Activated naive CD4-positive, alpha-beta T cell treated with anti-CD3 and anti-CD28 coated beads for 36 hours (primary cell): ENCODE data around the gene MLEC. TPM values are rescaled to one million over a fixed set of nuclear protein-coding genes. Genes with fewer than 3 reads are reported as not detected.
A peak's percentile ranks its signal among the peaks of the same experiment; 100 is the strongest.
"Not testable (repeated sequence)": the region's sequence is repeated elsewhere in the genome, so short reads cannot be mapped to it uniquely, and the experiment has no call there.

Source experiments
- CTCF ChIA-PET: fragments of 350-600 bp; sonication (Branson Sonifier 250); formaldehyde crosslinking; loops from one replicate; lab custom pipeline; 2021; ENCODE audit warnings: antibody characterized with exemption; lab: Charles Lee
- DNase-seq: peaks from one replicate; pipeline ENCODE4 v3.0.0-alpha.2; 2020
- H3K27ac Mint-ChIP-seq: one replicate; pipeline ENCODE4 v1.8.0; 2021; ENCODE audit warnings: mild to moderate bottlenecking, mixed read lengths
- H3K27me3 Mint-ChIP-seq: one replicate; pipeline ENCODE4 v1.8.0; 2021; ENCODE audit warnings: low read depth, mixed read lengths
- H3K36me3 Mint-ChIP-seq: one replicate; pipeline ENCODE4 v1.8.0; 2021; ENCODE audit warnings: low read depth, mixed read lengths
- H3K4me1 Mint-ChIP-seq: one replicate; pipeline ENCODE4 v1.8.0; 2021; ENCODE audit warnings: low read depth, mixed read lengths
- H3K4me3 Mint-ChIP-seq: one replicate; pipeline ENCODE4 v1.8.0; 2021; ENCODE audit warnings: mild to moderate bottlenecking, moderate library complexity, mixed read lengths
- H3K9me3 Mint-ChIP-seq: one replicate; pipeline ENCODE4 v1.8.0; 2021; ENCODE audit warnings: mixed read lengths
- intact Hi-C: fragments of 100-400 bp; cut with micrococcal nuclease; formaldehyde crosslinking; loops from one replicate; pipeline ENCODE4 v1.15.1; 2023
- total RNA-seq, 2 experiments: library from RNA; stranded (reverse); gene quantifications; one replicate each; pipeline ENCODE4 v1.2.3, GENCODE V29; 2021

The MLEC gene
- total RNA-seq, 2 experiments from 2014 or later: 78.6 to 89.7 TPM

DNA sequence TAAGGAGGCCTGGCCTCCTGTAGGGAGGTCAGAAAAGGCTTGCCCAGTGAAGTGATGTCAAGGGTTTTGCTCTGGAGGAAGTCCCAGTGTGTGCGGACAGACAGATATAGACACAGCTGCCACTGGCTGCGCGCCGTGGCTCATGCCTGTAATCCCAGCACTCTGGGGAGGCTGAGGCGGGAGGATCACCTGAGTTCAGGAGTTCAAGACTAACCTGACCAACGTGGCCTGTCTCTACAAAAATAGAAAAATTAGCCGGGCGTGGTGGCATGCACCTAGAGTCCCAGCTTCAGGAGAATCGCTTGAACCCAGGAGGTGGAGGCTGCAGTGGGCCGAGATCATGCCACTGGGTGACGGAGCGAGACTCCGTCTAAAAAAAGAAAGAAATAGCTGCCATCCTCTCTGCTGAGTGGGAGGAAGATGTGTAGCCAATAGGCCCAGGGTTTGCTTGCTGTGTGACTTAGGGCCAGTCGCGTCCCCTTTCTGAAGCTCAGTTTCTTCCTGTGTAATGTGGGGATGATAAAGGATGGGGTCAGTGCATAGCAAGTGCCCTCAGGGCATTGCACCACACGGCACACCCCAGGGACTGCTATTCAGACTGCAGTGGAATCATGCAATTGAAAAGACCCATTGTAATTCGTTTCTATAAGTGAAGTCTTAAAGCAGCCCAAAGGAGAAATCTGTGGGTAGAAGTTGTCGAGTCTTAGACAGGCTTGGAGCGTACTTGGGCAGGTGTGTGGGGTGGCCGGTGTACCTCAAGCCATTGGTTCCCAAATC is 18.7 kb upstream of the MLEC start:
- Mint-ChIP-seq H3K27ac (no peak overlapping the region), H3K9me3 (no peaks in the 10 kb centered on the region), H3K4me1 (no peaks in the 10 kb centered on the region), H3K36me3 (no peaks in the 10 kb centered on the region), H3K27me3 (no peaks in the 10 kb centered on the region), H3K4me3 (no peak overlapping the region)
- CTCF ChIA-PET: interaction anchor here (0.6 to 1.7 kb wide), 3 partner anchors 19 to 64 kb away, joined by 3 to 5 read pairs (median 5); no protein-coding TSS in a partner anchor
- DNase-seq: no peak
- intact Hi-C loops: no loop called here

DNA sequence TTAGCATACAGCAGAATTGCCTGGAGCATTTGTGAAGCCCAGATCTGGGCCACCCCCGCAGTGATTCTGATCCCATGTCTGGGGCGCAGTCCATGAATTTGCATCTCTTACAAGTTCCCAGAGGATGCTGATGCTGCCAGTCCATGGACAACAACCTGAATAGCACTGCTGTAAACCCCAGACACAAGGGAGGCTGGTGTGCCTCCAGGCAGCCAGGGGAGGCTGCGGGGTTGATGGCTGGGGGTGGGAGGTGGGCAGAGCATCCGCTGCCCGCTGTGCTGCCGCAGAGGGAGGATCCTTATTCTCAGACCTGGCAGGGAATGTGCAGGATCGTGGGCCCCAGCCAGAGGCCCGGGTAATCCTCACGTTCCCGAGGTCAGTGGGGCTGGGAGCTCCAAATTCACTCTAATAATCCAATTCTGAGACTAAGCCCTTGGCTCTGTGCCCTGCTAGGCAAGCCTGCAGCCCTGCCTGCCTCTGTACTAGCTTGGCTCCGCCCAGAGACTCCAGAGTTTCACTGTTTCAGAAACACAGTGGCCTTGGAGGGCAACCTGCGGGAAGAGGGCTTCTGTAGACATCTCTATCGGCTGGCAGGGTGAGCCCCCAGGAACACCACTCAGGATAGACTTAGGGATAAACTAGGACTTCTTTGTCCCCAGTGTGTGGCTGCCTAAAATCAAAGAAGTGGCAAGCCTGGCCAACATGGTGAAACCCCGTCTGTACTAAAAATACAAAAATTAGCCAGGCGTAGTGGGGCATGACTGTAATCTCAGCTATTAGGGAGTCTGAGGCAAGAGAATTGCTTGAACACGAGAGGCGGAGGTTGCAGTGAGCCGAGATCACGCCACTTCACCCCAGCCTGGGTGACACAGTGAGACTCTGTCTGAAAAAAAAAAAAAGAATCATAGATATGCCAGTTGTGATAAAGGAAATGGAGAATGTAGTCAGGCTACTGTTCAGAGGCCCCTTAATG is 17.8 kb upstream of the MLEC start:
- CTCF ChIA-PET: interaction anchor here (0.6 to 1.7 kb wide), 3 partner anchors 20 to 239 kb away, joined by 5 to 9 read pairs (median 5); no protein-coding TSS in a partner anchor
- intact Hi-C loops: no loop called here
- Mint-ChIP-seq H3K4me1 (no peaks in the 10 kb centered on the region), H3K27ac (no peak overlapping the region), H3K36me3 (no peaks in the 10 kb centered on the region), H3K27me3 (no peaks in the 10 kb centered on the region), H3K9me3 (no peaks in the 10 kb centered on the region), H3K4me3 (no peak overlapping the region)
- DNase-seq: no peak

DNA sequence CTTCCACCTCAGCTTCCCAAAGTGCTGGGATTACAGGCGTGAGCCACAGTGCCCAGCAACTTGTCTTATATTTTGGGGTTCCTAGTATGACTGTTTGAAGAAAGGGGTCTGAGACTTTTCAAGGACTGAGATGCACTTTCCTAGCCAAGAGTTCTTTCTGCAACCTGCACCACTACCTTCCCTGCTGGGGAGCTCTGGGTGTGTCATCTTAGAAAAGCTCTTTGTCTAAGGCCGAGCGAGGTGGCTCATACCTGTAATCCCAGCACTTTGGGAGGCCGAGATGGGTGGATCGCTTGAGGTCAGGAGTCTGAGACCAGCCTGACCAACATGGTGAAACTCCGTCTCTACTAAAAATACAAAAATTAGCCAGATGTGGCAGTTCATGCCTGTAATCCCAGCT is 16.7 kb upstream of the MLEC start:
- H3K27me3 Mint-ChIP-seq, H3K27ac Mint-ChIP-seq, H3K4me3 Mint-ChIP-seq, DNase-seq, H3K4me1 Mint-ChIP-seq, intact Hi-C loops, H3K9me3 Mint-ChIP-seq, H3K36me3 Mint-ChIP-seq: not testable (repeated sequence)
- CTCF ChIA-PET: interaction anchor here (0.7 to 0.9 kb wide), 2 partner anchors 240 to 391 kb away, joined by 3 to 9 read pairs; no protein-coding TSS in a partner anchor

DNA sequence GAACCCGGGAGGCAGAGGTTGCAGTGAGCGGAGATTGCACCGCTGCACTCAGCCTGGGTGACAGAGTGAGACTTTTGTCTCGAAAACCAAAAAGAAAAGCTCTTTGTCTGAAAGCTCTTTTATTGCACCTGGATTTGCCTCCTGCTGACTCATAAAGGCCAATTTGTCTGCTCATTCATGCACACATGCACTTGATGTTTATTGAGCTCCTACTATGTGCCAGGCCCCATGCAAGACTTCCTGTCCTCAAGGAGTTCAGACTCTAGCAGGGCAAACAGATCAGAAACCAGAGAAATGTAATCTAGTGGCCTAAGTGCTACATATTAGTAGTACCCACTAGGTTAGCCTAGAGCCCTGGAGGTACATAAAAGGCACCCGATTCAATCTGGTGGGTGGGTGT is 16.3 kb upstream of the MLEC start:
- CTCF ChIA-PET: no interaction called here
- Mint-ChIP-seq H3K9me3 (no peaks in the 10 kb centered on the region), H3K36me3 (no peaks in the 10 kb centered on the region), H3K27me3 (no peaks in the 10 kb centered on the region), H3K4me3 (no peak overlapping the region), H3K4me1 (no peaks in the 10 kb centered on the region), H3K27ac (no peak overlapping the region)
- no peak for DNase-seq
- intact Hi-C loops: no loop called here

DNA sequence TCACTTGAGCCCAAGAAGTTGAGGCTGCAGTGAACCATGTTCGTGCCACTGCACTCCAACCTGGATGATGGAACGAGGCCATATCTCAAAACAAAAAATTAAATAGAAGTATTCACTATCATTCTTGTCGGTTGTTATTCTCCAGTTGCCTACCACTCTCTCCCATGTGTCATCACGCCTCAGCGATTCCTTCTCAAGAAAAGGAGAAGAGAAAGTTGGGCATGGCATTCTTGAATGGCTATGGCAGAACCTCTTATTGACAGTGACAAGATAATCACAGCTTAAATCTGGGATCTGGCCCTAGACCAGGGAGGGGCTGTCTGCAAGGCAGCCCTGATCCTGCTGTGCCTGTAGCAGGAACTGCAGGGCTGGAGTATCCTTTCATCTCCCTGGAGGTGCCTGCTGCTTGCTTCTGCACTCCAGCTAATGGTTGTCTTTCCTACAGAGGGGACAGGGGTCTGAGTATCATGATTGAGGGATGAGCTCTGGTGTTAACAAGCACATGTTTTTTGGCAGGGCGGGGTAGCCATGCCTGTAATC is 12.8 kb upstream of the MLEC start:
- no peak overlapping the region for H3K27ac Mint-ChIP-seq
- peaks cover 4% of the 10 kb centered on the region for H3K4me1 Mint-ChIP-seq
- CTCF ChIA-PET: interaction anchor here (1.5 kb wide), 1 partner anchor 91 kb away, joined by 7 read pairs; no protein-coding TSS in a partner anchor
- no peaks in the 10 kb centered on the region for H3K9me3 Mint-ChIP-seq
- H3K4me3 Mint-ChIP-seq: no peak overlapping the region
- intact Hi-C loops: no loop called here
- H3K36me3 Mint-ChIP-seq: no peaks in the 10 kb centered on the region
- H3K27me3 Mint-ChIP-seq: no peaks in the 10 kb centered on the region
- no peak for DNase-seq

- no peak overlapping the region for H3K4me3 Mint-ChIP-seq
- CTCF ChIA-PET: no interaction called here
- H3K27ac Mint-ChIP-seq: no peak overlapping the region
- intact Hi-C loops: no loop called here
- peak; percentile 20 for DNase-seq
- H3K36me3 Mint-ChIP-seq: no peaks in the 10 kb centered on the region
- H3K27me3 Mint-ChIP-seq: no peaks in the 10 kb centered on the region
- H3K9me3 Mint-ChIP-seq: no peaks in the 10 kb centered on the region
- H3K4me1 Mint-ChIP-seq: peaks cover 4% of the 10 kb centered on the region
These were observed 9.0 kb upstream of the MLEC start for GRCh38 chr12:120677765-120678473.

DNA sequence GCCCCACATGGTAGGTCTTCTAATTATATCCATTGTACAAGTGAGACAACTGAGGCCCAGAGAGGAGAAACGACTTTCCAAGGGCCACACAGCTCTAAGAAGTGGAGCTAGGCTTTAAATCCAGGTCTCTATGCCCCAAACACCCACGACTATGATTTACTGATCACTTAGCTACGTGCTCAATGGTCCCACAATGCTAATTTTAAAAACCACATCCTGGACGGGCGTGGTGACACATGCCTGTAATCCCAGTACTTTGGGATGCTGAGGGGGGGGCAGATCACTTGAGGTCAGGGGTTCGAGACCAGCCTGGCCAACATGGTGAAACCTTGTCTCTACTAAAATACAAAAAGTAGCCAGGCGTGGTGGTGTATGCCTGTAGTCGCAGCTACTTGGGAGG is 8.4 kb upstream of the MLEC start:
- H3K27ac Mint-ChIP-seq: no peak overlapping the region
- H3K4me3 Mint-ChIP-seq: no peak overlapping the region
- H3K9me3 Mint-ChIP-seq: no peaks in the 10 kb centered on the region
- H3K36me3 Mint-ChIP-seq: no peaks in the 10 kb centered on the region
- peaks cover 4% of the 10 kb centered on the region for H3K4me1 Mint-ChIP-seq
- DNase-seq: peak; percentile 18
- no peaks in the 10 kb centered on the region for H3K27me3 Mint-ChIP-seq
- intact Hi-C loops: no loop called here
- CTCF ChIA-PET: no interaction called here

GRCh38 chr12:120680165-120680738 is 6.7 kb upstream of the MLEC start:
- Mint-ChIP-seq H3K36me3 (no peaks in the 10 kb centered on the region), H3K9me3 (no peaks in the 10 kb centered on the region), H3K4me3 (no peak overlapping the region), H3K27me3 (no peaks in the 10 kb centered on the region), H3K4me1 (peaks cover 10% of the 10 kb centered on the region), H3K27ac (no peak overlapping the region)
- CTCF ChIA-PET: interaction anchor here (2.4 kb wide), 1 partner anchor 31 kb away, joined by 8 read pairs; no protein-coding TSS in a partner anchor
- DNase-seq: no peak
- intact Hi-C loops: no loop called here

DNA sequence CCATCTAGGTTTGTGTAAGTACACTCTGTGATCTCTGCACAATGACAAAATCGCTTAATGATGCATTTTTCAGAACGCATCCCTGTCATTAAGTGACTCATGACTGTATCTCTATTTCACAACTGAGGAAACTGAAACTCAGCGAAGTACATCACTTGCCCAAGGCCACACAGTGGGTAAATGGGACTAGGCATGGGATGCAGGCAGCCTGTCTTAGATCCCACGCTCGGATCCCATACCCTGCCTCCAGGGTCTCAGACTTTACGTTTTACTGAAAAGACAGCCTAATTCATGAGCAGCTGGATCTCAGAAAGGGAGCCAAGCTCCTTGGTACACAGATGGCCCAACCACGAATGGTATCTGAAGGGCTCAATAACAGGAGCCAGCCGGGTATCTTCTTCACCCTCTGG is 2.4 kb upstream of the MLEC start:
- no peaks in the 10 kb centered on the region for H3K9me3 Mint-ChIP-seq
- intact Hi-C loops: no loop called here
- H3K36me3 Mint-ChIP-seq: no peaks in the 10 kb centered on the region
- CTCF ChIA-PET: interaction anchor here (2.4 kb wide), 1 partner anchor 37 kb away, joined by 11 read pairs; no protein-coding TSS in a partner anchor
- H3K27me3 Mint-ChIP-seq: no peaks in the 10 kb centered on the region
- no peak overlapping the region for H3K4me3 Mint-ChIP-seq
- H3K4me1 Mint-ChIP-seq: peaks cover 23% of the 10 kb centered on the region
- DNase-seq: no peak
- H3K27ac Mint-ChIP-seq: no peak overlapping the region

- CTCF ChIA-PET: interaction anchor here (0.6 kb wide), 1 partner anchor 58 kb away, joined by 6 read pairs; no protein-coding TSS in a partner anchor
- Mint-ChIP-seq H3K4me1 (peaks cover 31% of the 10 kb centered on the region), H3K27me3 (no peaks in the 10 kb centered on the region), H3K27ac (no peak overlapping the region), H3K4me3 (peak overlapping the region; percentile 86), H3K36me3 (no peaks in the 10 kb centered on the region), H3K9me3 (no peaks in the 10 kb centered on the region)
- no peak for DNase-seq
- intact Hi-C loops: no loop called here
These were observed 1.4 kb upstream of the MLEC start for GRCh38 chr12:120685522-120685921.

- no peaks in the 10 kb centered on the region for H3K36me3 Mint-ChIP-seq
These were observed 729 bp upstream of the MLEC start for GRCh38 chr12:120686151-120686689.

More at GRCh38 chr12:120686151-120686689, 729 bp upstream of the MLEC start:
- no peaks in the 10 kb centered on the region for H3K27me3 Mint-ChIP-seq
- H3K4me1 Mint-ChIP-seq: peaks cover 37% of the 10 kb centered on the region
- peak; percentile 99 for DNase-seq
- H3K4me3 Mint-ChIP-seq: peak overlapping the region; percentile 86
- CTCF ChIA-PET: interaction anchor here (0.6 to 1.1 kb wide), 3 partner anchors 50 to 92 kb away, joined by 3 to 6 read pairs (median 3); no protein-coding TSS in a partner anchor
- H3K9me3 Mint-ChIP-seq: no peaks in the 10 kb centered on the region
- H3K27ac Mint-ChIP-seq: peak overlapping the region; percentile 91
- intact Hi-C loops: loop anchor here (1.0 to 2.0 kb wide), 15 partner anchors 24 to 781 kb away; partner anchors contain the start of genes ACADS, ANAPC5, COX6A1 and DYNLL1
